Suppressor macrophage treated with lipopolysaccharide for 4 hours (primary cell): ENCODE data around the gene TP63.

Experiments used
- DNase-seq: peaks from one replicate; pipeline ENCODE4 v3.0.0-alpha.2; 2020

TP63 gene

DNA sequence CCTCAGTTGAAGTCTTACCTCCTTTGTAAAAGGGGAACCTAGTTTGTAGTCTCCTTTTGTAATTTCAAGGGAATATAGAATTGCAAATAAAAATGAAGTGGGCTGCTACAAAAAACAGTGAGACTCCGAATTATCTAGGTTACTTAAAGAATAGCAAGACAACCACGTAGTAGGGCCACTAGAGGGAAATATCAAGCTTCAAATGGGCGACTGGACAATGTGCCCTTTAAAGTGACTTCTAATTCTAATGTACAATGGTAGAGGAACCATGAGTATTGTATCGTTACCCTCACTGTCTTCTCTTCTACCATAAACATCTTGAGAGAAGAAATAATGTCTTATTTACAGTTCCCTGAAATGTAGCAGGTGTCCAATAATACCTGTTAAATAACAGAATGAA, 56.3 kb downstream of the TP63 start:
- no peak for DNase-seq

DNA sequence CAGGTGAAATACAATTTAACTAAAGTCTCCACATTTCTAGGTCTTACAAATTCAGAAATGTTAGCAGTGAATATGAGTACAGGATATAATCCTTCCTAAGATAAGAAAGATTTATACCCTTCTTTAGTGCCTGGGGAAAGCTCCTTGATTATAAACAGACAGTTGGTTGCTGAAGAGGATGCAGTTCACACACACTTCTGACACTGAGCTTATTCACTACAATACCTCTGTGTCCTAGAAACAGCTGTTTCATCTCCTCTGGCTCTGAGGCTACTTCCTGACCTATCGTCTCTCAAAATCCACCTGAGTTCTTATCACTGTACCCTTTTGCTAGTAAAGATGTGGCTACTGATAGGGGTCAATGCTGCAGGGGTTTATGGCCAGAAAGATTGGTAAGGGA, 57.1 kb downstream of the TP63 start:
- no peak for DNase-seq

DNA sequence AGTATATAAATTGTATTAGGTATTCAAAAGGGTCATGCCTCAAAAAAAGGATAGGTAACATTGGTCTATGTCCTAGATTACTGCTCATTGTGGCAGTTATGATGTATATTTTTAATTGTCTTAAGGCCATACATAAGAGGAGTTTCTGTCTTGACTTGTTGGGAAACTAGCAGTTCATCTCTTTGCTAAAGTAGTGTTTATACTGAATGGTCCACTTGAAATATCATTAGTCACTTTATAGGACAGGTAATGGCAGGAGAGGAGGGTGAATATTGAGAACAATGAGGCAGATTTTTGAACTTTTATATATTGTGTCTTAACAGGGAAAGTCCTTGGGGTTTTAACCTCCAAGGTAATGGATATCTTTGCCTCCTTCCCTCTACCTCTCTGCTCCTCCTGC, 58.4 kb downstream of the TP63 start:
- DNase-seq, result no peak

DNA sequence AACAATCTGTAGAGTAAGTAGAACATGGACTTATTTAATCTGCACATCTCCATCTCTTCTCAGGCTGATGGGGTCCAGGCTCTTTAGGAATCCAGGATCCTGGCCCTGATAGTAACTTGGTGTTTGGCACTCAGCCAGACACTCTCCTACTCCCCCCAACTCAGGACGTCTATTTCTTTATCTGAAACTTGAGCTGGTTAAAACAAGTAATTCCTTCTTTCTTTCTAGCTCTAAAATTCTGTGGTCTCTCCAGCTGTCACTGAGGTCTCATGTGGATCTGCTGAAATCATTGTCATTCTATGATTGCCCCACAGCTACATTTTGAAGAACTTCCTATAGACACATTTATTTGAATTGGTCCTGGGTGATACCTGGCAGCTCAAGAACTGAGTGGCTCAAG, 59.0 kb downstream of the TP63 start:
- DNase-seq, result no peak

DNA sequence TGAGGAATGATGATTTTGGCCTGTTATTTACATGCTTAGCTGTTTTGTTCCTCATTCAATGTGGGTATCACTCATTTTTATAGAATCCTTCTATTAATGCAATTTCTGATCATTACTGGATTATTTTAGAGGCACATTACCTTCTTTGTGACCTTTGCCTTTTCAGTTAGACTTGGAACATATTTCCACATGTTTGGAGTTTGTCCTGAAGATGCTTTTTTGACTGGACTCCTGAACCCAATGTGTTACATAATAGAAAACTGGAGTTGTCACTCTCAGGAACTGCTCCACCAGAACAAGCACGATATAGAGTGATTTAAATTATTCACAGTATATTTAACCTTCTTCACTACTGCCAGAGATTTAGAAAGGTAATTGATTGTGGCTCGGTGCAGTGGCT, 59.5 kb downstream of the TP63 start:
- DNase-seq, result no peak

DNA sequence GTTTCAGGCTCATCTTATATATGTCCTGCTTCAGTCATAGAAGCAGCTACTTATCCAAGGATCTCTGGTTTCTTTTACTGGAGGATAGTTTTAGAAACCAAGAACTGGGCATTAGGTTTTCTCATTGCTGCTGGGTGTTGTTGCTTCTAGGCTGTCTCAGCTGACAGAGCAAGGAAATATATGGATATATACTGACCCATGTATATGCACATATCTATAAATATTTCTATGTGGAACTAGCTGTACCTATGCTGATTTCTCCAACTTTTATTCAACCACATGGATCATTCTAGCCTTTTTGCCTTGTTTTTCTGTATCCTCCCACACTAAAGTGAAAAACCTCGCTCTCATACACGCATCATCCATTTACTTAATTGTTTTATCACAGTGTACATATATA, 64.2 kb downstream of the TP63 start:
- DNase-seq, result no peak

DNA sequence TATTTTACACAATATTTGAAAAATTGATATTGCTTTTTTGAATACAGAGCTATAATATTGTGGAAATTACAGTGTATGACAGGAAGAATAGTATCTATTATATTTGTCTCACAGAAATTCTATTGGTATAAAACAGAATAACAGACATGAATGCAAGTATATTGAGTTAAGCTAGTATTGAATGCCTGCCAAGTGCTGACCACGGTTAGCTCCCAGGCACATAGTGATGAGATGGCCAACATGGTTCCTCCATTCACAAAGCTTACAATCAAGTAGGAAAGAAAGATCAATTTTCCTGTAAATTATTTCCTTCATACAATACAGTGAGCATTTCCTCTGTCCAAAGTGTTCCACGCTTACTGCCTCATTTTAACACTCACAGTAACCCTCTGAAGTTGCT, 67.6 kb downstream of the TP63 start:
- no peak for DNase-seq

DNA sequence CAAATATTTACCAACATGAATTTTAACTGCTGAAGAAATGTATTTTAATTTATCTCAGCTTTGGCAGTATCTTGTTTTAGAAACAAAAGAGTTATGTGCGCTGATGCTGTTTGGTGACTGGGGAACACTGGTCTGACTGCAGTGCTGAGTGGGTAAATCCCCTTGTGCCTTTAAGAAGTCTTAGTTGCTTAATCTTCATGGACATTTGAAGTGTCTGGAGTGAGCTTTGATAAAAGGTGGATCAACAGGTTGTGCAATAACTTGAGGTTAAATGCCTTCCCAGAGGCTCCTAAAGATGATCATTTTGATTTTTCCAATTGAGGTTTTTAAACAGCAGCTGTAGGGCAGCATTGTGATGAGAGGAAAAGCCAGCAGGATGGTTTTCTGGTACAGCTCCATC, 68.7 kb downstream of the TP63 start:
- DNase-seq, result no peak

DNA sequence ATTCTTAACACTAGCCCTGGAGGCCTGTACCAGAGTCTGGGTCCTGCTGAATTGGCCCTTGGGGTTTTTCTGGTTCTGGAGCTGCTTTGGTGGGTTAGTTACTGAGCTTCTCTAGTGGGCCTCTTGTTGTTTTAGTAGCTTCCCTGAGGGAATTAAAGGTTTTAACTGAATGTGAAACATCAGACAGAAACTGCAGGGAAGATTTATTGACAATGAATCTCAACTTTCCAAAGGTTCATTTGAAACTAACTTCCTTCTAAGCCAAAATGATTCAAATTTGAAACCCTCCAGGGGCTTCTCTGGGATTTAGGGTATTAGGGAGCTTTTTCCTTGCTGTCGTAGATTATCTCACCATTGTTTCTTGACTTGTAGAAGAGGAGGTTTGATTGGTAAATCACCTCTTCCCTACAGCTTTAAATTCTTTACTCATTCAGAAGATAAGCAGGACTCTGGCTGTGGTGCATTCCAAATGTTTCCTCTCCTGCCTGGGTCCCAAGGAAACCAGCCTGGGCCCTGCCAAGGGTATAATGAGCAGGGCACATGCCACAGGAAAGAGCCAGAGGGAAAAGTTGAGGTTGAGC, 71.0 kb downstream of the TP63 start:
- DNase-seq, result no peak

DNA sequence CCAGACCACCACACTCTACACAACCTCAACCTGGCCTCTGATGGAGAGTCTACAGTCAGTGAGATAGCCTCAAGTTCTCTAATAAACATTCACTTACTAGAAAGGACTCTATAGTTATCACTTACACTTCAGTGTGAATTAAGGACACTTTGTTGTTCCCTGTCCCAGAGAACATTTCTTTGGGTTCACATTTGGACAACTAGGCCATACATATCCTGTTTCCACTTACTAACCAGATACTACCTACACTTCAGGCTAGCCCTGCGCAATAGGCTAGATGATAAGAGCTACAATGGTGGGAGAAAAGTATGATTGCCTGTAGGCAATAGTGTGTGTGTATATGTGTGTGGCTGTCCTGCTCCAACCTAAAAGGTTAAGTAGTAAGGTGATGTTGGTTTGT, 72.7 kb downstream of the TP63 start:
- DNase-seq, result no peak

DNA sequence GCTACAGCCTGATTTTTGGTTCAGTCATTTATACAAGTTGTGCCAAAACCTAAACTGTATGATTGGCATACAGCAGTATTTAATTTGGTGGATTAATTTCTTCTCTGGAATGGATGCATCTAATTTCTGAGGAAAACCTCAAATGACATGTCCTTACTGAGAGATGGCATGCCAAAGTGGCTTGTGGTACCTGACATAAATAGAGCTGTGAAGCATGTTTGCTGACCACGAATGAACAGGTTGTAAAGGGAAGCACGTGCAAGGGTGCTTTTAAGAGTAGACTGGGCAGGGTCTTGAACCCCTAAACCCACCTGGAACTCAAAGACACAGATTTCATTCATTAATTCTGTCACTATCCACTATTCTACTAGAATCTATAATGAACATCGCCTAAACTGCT, 77.2 kb downstream of the TP63 start:
- DNase-seq, result no peak

DNA sequence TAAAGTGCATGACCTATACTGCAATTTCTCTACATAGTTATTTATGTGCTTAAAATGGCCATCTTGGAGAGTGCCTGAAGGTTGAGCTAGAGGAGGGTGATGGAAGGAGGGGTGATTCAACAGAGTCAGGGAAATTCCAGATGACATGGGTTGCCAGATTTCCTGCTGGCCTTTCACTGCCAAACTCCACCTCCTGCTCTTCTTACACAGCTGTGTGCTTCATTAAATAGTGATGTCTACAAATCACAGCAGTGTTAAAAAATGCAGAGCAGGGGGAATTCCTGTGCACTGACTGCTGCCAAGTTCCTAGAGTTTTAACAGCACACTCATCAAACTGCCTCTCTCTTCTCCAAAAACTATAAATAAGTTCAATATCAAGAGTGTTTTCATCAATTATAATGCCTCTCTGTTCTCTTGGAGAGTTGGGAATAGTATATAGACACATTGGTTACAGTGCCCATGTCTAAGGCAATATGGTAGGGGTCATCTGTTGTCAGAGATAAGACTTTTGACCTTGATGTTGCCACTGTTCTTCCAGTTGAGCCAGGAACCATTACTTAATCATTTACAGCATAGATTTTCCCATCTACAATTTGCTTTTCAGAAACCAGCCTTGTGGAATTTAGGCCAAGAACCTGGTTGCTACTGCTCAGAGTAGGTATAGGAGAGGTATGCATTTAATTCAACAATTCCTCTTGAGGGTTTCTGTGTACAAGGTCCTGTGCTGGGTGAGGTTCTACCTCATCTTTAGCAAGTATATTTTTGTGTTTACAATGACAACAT, 79.6 kb downstream of the TP63 start:
- DNase-seq, result peak; percentile 42

DNA sequence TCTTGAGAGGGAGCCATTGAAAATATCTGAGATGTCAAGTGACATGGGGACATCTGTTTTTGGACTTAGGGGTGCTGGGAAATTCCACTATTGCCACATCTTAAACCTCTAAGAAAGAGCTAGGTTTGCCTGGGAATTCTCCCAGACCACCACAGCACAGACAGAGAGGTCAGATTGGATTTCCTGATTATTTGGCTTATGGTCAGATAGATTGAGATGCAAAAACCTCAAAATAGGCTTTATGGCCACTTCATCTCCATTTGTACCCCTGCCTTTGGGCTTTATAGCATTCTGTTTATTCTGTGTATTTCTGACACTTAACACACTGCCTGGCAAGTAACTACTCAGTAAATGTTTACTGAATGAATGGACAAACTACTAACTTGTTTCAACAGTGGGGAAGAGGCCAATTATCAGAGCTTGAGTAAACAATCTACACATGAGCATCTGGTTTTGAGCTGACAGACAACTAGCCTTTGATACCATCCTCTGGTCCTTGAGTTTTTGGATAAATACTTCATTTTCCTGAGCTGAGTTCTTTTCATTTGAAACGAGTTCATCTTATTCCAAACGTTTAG, 81.8 kb downstream of the TP63 start:
- DNase-seq, result no peak

DNA sequence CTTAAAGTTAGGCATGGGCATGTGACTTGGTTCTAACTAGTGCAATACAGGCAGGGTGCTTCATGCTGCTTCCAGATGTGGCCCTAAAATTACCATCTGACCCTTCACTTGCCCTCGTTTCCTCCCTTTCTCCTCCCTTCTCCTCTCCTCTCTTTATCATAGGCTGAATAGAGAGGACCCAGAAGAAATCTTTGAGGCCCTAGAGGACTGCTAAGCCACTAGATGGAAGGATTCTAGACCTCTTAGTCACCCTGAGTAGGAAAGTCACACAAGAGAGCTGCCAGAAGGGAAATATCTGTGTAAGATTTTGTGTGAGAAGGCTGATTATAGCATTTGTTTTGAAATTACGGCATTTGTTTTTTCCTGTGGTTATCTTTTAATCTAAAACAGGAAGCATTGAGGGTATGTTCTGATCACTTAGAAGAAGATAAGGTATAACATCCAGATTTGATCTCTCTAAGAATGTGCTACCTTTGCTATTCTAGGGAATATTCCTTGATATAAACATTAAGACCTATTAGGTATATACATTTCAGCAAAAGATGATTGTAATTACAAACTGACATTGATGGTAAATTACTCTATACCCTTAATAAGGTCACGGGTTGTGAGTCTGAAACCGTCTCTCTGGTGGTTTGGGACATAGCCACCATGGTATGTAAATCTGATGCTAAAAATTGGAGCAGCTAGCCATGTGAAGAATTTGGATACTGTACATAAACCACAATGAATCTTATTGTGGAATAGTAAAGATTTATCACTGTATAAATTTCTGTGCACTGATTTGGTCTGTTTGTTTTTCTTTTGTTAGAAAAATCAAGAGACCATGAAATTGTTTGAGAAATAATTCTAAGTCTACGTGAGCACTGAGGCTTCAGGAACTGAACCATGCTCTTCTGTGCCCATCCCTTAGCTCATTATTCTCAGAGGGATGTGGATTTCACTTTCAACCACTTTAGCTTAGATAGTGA, 84.1 kb downstream of the TP63 start:
- no peak for DNase-seq

DNA sequence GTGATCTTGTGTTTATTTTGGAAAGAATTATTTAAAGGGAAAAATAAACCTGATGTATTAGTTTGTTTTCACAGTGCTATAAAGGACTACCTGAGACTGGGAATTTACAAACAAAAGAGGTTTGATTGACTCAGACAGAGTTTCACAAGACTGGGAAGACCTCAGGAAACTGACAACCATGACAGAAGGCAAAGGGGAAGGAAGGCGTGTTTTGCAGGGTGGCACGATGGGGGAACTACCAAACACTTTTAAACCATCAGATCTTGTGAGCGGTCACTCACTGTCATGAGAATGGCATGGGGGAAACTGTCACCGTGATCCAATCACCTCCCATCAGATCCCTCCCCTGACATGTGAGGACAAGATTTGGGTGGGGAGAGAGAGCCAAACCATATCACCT, 87.0 kb downstream of the TP63 start:
- peak; percentile 34 for DNase-seq

DNA sequence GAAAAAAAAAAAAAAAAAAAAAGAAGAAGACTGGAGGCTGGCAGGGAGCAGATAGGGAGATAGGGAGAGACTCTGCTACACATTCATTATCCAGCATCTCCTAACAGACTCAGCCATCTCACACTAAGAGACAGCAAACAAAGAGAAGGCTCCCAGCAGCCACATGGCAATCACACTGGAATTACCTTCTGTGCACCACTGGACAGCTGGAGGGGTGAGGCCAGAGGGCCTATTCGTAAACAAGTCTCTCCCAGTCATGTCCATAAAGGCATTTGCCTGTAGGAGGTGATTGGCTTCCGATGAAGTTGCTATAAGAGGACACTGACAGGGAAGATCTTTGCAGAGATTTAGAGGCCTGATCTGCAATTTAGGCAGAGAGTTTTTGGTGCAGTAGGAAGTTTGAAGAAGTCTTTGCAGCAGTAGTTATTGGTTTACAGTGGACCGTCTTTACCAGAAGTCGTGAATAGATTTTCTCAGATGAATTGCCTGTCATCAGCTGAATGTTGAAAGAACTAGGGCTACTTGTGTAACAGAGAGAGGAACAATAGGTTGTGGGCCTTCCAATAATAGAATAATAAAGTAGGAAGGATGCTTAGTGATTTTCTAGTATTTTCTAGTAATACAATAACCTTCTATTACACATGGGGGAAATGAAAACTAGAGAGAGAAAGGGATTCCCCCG, 89.7 kb downstream of the TP63 start:
- no peak for DNase-seq

DNA sequence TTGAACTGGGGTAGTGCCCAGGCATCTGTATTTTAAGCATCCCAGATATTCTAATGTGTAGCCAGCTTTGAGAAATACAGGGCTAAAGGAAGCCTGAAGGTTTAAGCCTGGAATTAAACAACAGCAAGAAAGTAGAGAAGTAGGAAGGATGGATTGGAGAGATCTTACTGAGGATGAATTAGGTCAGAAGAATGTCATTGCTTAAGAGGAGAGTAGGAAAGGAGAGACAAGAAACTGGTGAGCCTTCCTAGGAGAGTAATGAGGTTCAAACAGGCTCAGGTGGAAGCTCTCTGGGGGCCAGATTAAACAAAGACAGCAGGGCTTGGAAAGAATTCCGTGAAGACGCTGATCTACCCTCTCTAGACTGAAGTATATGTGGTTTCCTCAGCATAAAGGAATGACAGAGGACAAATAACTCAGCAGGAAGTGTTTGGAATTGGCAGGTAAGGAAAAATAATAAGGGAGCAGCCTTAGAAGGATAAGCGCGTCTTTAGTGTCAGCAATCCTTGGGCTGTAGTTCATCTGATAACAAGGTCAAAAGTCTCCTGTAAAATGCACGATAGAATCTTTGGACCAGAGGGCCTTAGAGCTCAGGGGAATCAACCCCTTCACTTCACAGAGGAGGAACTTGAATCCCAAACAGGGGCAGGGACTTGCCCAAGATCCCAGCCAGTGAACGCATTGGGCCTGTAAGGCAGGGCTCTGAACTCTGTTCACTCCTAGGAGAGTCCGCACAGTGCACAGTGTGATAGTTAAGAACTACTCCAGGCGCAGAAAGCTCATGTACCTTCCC, 90.9 kb downstream of the TP63 start:
- no peak for DNase-seq

DNA sequence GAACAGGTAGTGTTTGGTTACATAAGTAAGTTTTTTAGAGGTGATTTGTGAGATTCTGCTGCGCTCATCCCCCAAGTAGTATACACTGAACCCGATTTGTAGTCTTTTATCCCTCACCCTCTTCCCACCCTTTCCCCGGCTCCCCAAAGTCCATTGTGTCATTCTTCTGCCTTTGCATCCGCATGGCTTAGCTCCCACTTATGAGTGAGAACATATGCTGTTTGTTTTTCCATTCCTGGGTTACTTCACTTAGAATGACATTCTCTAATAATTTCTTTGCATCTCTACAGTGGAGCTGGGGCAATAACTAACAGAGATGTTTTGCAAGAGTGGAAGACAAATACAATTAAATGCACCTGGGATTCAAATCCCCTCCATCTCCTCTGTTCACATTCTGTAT, 93.2 kb downstream of the TP63 start:
- no peak for DNase-seq

DNA sequence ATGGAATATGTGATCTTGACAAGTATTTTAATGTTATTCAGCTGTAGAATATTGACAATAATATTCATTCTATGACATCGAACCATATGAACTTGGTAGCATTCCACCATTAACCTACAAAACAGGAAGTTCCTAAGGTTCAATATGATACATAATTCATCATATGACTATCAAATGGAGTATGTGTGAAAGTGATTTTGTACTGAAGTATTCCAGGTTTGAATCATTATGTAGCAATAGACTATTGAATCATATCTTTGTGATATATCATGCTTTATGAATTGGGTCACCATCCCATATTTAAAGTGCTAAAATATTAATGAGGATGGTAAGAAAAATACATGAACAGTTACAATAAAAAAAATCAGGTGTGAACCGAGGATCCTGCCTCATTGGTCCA, 95.1 kb downstream of the TP63 start:
- no peak for DNase-seq

DNA sequence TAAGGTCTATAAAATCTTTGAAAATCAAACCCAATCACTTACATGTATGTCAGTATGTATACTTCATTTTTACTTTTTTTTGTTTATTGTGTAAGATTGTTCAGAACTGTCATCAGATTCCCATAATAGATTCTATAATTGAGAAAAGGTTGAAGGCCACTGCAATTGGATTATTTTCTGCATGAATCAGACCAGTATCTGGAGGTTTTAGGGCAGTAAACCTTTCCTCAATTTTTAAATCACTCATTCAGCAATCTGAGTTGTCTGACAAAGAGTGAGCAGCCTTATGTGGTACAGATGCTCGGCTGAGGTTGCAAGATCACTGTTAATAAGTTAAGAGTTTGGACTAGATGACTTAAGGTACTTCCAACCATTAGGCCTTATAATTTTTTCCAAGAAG, 96.0 kb downstream of the TP63 start:
- no peak for DNase-seq

DNA sequence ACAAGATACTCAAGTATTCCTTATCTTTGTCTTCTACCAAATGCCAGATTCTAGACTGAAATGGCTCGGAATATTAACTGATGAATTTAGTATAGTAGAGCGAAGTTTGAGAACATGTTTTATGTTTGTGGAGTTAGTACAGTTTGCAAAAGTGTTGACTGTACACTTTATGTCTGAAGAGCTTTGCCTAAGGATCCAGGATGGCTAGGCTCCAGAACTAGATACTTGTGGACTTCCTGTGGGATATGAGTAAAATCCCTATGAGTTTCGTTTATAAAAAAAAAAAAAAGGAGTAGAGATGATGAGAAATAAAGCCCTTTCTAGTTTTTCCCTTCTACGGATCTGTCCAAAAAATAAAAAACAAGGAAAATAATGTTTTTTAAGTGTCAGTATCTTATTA, 96.7 kb downstream of the TP63 start:
- DNase-seq, result no peak

DNA sequence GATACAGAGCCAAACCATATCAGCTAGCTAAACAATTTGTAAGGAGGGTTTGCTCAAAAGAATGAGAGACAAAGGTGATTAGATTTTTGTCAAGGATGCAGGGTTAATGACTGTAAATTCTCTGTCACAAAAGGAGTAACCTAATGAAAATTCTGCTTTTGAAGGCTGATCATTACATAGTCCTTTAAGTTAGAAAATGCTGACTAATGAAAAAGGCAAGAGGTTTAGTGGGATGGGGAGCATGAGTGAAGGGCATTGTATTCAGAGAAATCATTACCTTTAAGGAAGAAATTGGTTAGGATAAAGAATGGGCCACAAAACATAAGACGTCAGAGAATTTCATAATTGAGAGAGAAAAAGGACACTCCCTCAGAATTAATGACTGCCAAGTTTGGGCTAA, 97.7 kb downstream of the TP63 start:
- no peak for DNase-seq
